DOHH2 (cell line): ENCODE results near the gene ZMIZ2.
A peak's percentile ranks its signal among the peaks of the same experiment; 100 is the strongest.

Source experiments
- H3F3A ChIP-seq: fragments of 200-600 bp; sonication (generic), shearing (Covaris generic); 2 replicates; pipeline ENCODE4 v1.6.0; 2016; ENCODE audit warnings: antibody characterized with exemption, mild to moderate bottlenecking; ENCODE audit not compliant: control insufficient read depth, insufficient read depth
- H3K27ac ChIP-seq: fragments of 200-600 bp; sonication (generic); 2 replicates; pipeline ENCODE4 v1.5.1; 2014; ENCODE audit warnings: low read depth, mild to moderate bottlenecking, low read length, moderate library complexity
- H3K27me3 ChIP-seq: fragments of 200-600 bp; sonication (generic); 2 replicates; pipeline ENCODE4 v1.6.1; 2014; ENCODE audit warnings: mild to moderate bottlenecking, low read length, mixed read lengths; ENCODE audit not compliant: control insufficient read depth
- H3K36me3 ChIP-seq: fragments of 200-600 bp; sonication (generic); 2 replicates; pipeline ENCODE4 v1.6.1; 2014; ENCODE audit warnings: mild to moderate bottlenecking, low read length, moderate library complexity, mixed read lengths; ENCODE audit not compliant: control insufficient read depth
- H3K4me1 ChIP-seq: fragments of 200-600 bp; sonication (generic); 2 replicates; pipeline ENCODE4 v1.6.1; 2014; ENCODE audit warnings: mild to moderate bottlenecking, low read length, mixed read lengths; ENCODE audit not compliant: control insufficient read depth
- H3K4me2 ChIP-seq: fragments of 200-600 bp; sonication (generic); 2 replicates; pipeline ENCODE4 v1.6.0; 2014; ENCODE audit warnings: mild to moderate bottlenecking, low read length, moderate library complexity
- H3K4me3 ChIP-seq: fragments of 200-600 bp; sonication (generic); 2 replicates; pipeline ENCODE4 v1.5.1; 2014; ENCODE audit warnings: mild to moderate bottlenecking, low read length, mixed read lengths
- H3K79me2 ChIP-seq: fragments of 200-600 bp; sonication (generic); 2 replicates; pipeline ENCODE4 v1.6.1; 2014; ENCODE audit warnings: mild to moderate bottlenecking, low read length, mixed read lengths; ENCODE audit not compliant: control insufficient read depth
- H3K9me2 ChIP-seq: fragments of 200-600 bp; sonication (generic); replicated peaks from 2 replicates; pipeline ENCODE4 v1.6.1; 2014; ENCODE audit warnings: mild to moderate bottlenecking, low read length, mixed read lengths; ENCODE audit not compliant: control insufficient read depth
- H3K9me3 ChIP-seq: fragments of 200-600 bp; sonication (generic); 2 replicates; pipeline ENCODE4 v1.6.1; 2014; ENCODE audit warnings: antibody characterized with exemption, low read length, mixed read lengths; ENCODE audit not compliant: control insufficient read depth, insufficient read depth
- H4K20me1 ChIP-seq: fragments of 200-600 bp; sonication (generic); 2 replicates; pipeline ENCODE4 v1.6.0; 2014; ENCODE audit warnings: low read depth, mild to moderate bottlenecking, antibody characterized with exemption, low read length, moderate library complexity; ENCODE audit not compliant: control insufficient read depth, insufficient read depth
- EZH2phosphoT487 ChIP-seq: fragments of 200-600 bp; sonication (generic); IDR thresholded peaks from 2 replicates; pipeline ENCODE4 v1.6.1; 2017; ENCODE audit warnings: borderline replicate concordance, mild to moderate bottlenecking, antibody characterized with exemption, low read length, moderate library complexity, mixed read lengths
- TF ChIP-seq, protein P1 (sequence below): fragments of 200-600 bp; sonication (generic); IDR thresholded peaks from one replicate; pipeline ENCODE4 v1.5.1; 2014; ENCODE audit warnings: antibody characterized with exemption, mild to moderate bottlenecking, low read depth, low read length; ENCODE audit not compliant: poor library complexity, severe bottlenecking

ZMIZ2 gene

DNA sequence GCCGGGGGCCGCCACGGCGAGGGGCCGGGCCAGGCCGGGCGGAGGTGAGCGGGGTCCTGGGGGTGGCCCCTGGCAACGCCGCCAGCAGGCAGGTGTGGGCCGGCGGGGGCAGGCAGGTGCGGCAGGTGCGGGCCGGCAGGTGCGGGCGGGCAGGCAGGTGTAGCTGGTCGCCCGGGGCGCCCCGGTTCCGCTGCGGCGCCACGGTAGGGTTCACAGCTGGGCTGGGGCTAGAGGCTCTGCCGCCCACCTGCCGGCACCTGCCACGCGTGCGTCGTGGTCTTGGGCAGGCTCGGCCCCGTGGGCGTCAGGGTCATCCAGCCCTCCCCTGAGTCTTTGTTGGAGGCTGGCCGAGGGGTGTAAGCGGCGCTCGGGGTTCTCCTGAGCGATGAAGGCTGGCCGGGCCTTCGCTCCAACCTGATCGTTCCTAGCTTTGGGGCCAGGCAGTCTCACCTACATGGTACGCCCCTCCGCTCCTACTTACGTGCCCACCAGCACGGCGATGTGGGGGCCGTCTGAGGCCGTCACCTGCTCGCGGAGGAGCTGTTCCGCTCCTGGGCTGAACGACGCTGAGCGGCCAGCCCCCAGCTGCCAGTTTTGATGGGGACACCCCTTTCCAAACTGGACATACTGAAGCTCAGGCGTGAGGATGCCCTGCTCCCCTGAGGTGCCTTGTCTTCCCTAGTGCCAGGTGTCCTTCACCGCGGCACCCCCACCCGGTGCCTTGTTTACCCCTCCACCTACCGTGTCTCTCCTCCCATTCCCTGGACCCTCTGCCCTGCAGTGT lies 493 bp downstream of the ZMIZ2 start:
- TF ChIP-seq, protein P1, sequence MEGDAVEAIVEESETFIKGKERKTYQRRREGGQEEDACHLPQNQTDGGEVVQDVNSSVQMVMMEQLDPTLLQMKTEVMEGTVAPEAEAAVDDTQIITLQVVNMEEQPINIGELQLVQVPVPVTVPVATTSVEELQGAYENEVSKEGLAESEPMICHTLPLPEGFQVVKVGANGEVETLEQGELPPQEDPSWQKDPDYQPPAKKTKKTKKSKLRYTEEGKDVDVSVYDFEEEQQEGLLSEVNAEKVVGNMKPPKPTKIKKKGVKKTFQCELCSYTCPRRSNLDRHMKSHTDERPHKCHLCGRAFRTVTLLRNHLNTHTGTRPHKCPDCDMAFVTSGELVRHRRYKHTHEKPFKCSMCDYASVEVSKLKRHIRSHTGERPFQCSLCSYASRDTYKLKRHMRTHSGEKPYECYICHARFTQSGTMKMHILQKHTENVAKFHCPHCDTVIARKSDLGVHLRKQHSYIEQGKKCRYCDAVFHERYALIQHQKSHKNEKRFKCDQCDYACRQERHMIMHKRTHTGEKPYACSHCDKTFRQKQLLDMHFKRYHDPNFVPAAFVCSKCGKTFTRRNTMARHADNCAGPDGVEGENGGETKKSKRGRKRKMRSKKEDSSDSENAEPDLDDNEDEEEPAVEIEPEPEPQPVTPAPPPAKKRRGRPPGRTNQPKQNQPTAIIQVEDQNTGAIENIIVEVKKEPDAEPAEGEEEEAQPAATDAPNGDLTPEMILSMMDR: no peak
- TF ChIP-seq EZH2phosphoT487: no peak
- Histone ChIP-seq H3K27me3 (no peaks in the 10 kb centered on the region), H3K4me2 (peak overlapping the region; percentile 82), H3K4me3 (peak overlapping the region; percentile 89), H3K27ac (0 out of 2 replicates have a peak overlapping the region, but pooled peaks have one; percentile 21), H3K4me1 (peaks cover 61% of the 10 kb centered on the region), H3K9me3 (no peaks in the 10 kb centered on the region), H3F3A (peaks cover 4% of the 10 kb centered on the region; the same call in 1 of the 2 replicates), H4K20me1 (peaks cover 21% of the 10 kb centered on the region; the same call in 1 of the 2 replicates), H3K9me2 (no peaks in the 10 kb centered on the region), H3K36me3 (peaks cover 24% of the 10 kb centered on the region), H3K79me2 (peaks cover 52% of the 10 kb centered on the region)

DNA sequence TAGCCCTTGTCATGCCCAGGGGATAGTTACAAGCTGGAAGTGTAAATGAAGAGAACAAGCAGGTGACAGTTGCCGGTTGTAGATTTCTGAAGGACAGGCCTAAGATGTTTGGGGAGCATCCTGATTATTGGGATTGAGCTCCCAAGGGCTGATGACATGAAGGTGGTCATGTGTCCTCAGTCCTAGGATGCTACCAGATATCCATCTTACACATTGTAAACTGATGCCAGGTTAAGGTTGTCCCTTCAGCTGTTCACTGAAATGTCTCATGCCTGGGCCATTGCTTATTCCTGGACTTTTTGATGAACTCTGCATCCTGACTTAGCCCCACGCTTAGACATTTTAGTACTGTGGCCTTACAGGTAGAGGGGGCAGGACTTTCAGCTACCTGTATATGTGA lies 1.3 kb downstream of the ZMIZ2 start:
- peak overlapping the region; percentile 89 for H3K4me3 ChIP-seq
- no peak for TF ChIP-seq EZH2phosphoT487
- TF ChIP-seq, protein P1: no peak

DNA sequence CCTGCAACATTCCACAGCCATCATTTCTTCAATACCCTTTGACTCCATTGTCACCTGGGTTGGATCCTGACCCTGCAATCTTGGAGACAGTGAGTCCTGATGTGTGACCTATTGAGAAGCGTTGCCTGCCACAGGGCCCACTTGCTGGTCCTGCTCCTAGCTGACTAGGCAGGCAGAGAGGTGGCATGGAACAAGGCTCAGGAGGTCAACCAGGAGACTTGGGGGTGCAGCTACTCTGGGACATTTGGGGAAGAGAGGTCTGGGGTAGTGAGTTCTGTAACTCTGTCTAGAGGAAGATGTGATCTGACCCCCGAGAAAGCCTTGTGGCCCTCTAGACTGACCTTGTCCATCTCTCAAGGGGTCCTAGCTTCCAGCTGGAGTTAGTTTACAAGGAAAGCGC lies 1.8 kb downstream of the ZMIZ2 start:
- Histone ChIP-seq H3K4me3 (peak overlapping the region; percentile 89), H4K20me1 (peaks cover 34% of the 10 kb centered on the region; the same call in 1 of the 2 replicates), H3K79me2 (peaks cover 65% of the 10 kb centered on the region)

More for the DNA sequence above, 1.3 kb downstream of the ZMIZ2 start:
- peak overlapping the region; percentile 82 for H3K4me2 ChIP-seq
- H3K9me2 ChIP-seq: no peaks in the 10 kb centered on the region
- no peaks in the 10 kb centered on the region for H3K9me3 ChIP-seq
- H3K36me3 ChIP-seq: peaks cover 24% of the 10 kb centered on the region
- H3K79me2 ChIP-seq: peaks cover 61% of the 10 kb centered on the region
- no peaks in the 10 kb centered on the region for H3K27me3 ChIP-seq
- peaks cover 30% of the 10 kb centered on the region; the same call in 1 of the 2 replicates for H4K20me1 ChIP-seq
- H3K4me1 ChIP-seq: peaks cover 61% of the 10 kb centered on the region
- H3F3A ChIP-seq: peaks cover 4% of the 10 kb centered on the region; the same call in 1 of the 2 replicates
- H3K27ac ChIP-seq: no peak overlapping the region

More for the DNA sequence above, 1.8 kb downstream of the ZMIZ2 start:
- H3F3A ChIP-seq: peaks cover 4% of the 10 kb centered on the region; the same call in 1 of the 2 replicates
- peaks cover 57% of the 10 kb centered on the region for H3K4me1 ChIP-seq
- TF ChIP-seq, protein P1: no peak
- TF ChIP-seq EZH2phosphoT487: no peak
- peak overlapping the region; percentile 82 for H3K4me2 ChIP-seq
- H3K27me3 ChIP-seq: no peaks in the 10 kb centered on the region
- H3K27ac ChIP-seq: 0 out of 2 replicates have a peak overlapping the region, but pooled peaks have one; percentile 16
- H3K9me2 ChIP-seq: no peaks in the 10 kb centered on the region
- no peaks in the 10 kb centered on the region for H3K9me3 ChIP-seq
- H3K36me3 ChIP-seq: peaks cover 24% of the 10 kb centered on the region
